Epithelial cell of proximal tubule (primary cell): Measurements from ENCODE around the gene NASP. TPM values are rescaled to one million over a fixed set of nuclear protein-coding genes. Genes with fewer than 3 reads are reported as not detected.

Experiments used
- DNase-seq: peaks from one replicate; pipeline ENCODE4 v3.0.0-alpha.2; 2011; ENCODE audit warnings: low read depth
- H3K4me3 ChIP-seq: 2 replicates; pipeline ENCODE4 v1.5.1; 2011; ENCODE audit warnings: low read depth, mild to moderate bottlenecking, low read length
- total RNA-seq: library from RNA; depleted of rRNA; stranded (reverse); fragments of >200 nt; gene quantifications from 2 replicates; pipeline ENCODE4 v1.2.3, GENCODE V29; 2015
- TF ChIP-seq, protein P1 (sequence below): conservative IDR thresholded peaks from 2 replicates; pipeline ENCODE4 v1.5.1; 2012; ENCODE audit warnings: low read depth, mild to moderate bottlenecking, low read length

The NASP gene
- total RNA-seq, 1 donor from 2014 or later = 109 TPM

DNA sequence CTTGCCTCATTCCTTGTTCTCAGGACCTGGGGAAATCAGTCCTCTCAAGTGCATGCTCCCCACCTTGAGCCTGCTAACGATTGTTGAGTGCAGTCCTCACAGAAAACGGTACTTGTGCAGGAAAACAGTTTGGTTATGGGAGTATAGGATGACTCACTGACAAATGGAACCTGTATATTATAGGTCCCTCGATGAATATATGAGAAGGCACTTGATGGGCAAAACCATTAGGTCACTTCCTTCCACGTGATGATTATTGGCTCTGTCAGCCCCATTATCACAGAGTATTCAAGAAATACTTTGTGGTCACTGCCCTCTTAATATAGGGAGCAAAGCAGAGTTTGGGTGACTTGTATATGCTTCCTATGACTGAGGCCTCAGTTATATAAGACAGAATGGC is 33.8 kb downstream of the NASP start:
- H3K4me3 ChIP-seq = no peak overlapping the region
- TF ChIP-seq, protein P1, sequence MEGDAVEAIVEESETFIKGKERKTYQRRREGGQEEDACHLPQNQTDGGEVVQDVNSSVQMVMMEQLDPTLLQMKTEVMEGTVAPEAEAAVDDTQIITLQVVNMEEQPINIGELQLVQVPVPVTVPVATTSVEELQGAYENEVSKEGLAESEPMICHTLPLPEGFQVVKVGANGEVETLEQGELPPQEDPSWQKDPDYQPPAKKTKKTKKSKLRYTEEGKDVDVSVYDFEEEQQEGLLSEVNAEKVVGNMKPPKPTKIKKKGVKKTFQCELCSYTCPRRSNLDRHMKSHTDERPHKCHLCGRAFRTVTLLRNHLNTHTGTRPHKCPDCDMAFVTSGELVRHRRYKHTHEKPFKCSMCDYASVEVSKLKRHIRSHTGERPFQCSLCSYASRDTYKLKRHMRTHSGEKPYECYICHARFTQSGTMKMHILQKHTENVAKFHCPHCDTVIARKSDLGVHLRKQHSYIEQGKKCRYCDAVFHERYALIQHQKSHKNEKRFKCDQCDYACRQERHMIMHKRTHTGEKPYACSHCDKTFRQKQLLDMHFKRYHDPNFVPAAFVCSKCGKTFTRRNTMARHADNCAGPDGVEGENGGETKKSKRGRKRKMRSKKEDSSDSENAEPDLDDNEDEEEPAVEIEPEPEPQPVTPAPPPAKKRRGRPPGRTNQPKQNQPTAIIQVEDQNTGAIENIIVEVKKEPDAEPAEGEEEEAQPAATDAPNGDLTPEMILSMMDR = no peak
- DNase-seq = no peak

DNA sequence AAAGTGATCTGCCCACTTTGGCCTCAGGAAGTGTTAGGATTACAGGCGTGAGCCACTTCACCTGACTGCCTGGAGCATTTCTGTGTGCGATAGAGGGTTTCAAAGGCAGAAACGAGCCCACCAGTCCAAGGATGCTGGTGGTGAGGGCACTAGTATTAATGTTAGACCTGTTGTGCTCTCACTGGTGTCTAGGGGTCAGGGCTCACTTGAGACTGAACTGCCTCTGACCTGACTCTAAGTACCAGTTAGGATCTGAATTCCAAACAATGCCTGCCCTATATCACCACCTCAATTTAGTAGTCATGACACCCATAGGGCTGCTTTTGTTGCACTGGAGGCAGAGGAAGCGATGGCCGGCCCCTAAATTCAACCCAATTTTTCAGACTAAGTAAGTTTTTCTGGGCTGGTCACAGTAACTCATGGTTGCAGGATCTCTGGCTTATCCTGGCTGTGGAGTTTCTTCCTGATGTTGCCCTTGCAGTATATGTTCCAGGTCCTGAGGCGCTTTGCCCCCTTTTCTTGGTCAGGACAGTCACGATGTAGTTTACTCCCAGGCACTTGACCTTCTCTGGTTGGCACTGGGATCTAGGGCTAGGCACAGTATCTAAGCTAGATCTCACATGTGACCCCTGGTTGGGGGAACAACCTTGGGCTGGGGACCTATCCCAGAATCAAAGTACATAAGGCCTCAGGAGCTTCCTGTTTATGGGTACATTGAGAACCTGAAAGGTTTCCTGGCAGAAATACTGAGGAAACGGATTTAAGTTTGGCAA is 35.5 kb downstream of the NASP start:
- H3K4me3 ChIP-seq = no peak overlapping the region
- TF ChIP-seq, protein P1 = no peak

DNA sequence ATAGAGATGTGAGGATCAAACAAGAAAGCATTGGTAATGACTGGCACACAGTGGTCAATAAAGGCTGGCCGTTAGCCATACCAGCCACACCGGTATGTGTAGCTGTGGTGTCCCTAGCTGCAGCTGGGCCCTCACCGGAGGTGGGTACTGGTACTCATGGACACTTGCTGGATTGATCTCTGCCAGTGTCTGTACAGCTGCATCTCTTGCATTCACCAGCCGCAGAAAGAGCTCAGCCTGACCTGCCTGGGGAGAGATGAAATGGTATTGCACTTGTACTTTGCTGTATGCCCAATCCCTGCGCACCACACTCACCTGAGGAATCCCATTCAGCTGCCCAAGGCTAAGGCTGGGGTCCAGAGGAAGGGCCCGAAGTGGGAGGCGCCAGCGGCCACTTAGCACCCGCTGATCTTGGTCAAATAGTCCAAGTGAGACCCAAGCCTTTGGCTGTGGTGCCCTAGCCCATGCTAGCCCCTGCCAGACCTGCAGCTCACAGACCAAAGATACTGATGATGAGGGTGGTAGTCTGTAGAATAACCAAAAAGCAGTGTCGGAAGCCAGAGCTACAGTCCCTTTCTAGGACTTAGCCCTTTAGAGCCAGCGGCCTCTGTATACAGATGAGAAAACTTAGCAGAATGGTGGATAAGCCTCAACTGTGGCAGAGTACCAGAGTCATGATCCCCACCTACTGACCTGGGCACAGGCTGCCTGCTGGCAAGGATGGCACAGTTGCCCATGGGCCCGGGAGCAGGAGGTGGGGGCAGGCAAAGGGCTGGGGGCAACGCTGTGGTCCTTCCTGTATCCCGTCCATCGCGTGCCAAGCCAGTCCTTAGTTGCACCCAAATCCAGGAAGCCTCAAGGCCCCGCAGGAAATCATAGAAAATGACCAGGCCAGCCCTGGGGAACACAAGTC is 37.0 kb downstream of the NASP start:
- no peak for DNase-seq
- TF ChIP-seq, protein P1 = no peak
- H3K4me3 ChIP-seq = no peak overlapping the region

More for the DNA sequence above, 35.5 kb downstream of the NASP start:
- DNase-seq = no peak

DNA sequence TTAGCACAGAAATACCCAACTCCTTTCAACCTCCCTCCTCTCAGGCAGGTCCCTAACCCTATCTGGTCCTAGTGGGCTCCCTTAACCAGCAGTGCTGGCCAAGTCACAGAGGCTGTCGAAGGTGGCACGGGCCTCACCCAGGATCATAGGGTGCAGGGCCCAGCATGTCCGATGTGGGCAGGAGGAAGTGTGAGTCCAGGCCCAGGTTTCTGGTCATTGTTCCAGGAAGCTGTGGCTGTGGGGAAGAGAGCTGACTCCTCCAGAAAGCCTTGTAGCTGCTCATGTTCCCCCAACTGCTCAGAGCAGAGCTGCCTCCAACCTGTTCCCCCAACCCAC is 37.6 kb downstream of the NASP start:
- TF ChIP-seq, protein P1 = no peak
- DNase-seq = no peak
- H3K4me3 ChIP-seq = no peak overlapping the region

DNA sequence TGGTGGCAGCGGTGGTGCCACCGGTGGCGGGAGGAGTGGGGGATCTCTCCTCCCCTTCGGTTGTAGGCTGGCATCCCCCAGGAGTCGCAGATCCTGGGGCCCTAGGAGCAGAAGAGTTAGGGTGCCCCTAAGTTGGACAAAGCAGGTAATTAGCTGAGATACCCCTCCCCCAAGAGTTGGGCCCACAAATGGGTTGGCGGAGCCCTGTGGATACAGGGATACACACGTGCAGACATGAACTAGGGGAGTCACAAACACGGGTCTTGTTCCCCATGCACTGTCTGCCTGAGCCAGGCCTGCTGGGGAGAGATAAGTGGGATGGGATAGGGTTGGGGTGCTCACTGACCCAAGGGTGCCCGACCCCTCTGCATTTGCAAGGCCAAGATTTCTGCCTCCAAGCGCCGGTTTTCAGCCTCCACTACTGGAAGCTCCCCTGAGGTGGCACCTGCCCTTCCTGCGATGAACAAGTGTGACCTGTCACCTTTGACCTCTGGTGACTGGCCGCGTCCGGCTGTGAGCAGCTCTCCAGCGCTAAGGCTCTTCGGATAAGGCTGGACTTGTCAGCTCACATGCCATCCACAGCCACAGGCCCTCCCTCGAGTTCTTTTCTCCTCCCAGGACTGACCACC is 38.2 kb downstream of the NASP start:
- TF ChIP-seq, protein P1 = no peak
- DNase-seq = no peak
- H3K4me3 ChIP-seq = no peak overlapping the region

DNA sequence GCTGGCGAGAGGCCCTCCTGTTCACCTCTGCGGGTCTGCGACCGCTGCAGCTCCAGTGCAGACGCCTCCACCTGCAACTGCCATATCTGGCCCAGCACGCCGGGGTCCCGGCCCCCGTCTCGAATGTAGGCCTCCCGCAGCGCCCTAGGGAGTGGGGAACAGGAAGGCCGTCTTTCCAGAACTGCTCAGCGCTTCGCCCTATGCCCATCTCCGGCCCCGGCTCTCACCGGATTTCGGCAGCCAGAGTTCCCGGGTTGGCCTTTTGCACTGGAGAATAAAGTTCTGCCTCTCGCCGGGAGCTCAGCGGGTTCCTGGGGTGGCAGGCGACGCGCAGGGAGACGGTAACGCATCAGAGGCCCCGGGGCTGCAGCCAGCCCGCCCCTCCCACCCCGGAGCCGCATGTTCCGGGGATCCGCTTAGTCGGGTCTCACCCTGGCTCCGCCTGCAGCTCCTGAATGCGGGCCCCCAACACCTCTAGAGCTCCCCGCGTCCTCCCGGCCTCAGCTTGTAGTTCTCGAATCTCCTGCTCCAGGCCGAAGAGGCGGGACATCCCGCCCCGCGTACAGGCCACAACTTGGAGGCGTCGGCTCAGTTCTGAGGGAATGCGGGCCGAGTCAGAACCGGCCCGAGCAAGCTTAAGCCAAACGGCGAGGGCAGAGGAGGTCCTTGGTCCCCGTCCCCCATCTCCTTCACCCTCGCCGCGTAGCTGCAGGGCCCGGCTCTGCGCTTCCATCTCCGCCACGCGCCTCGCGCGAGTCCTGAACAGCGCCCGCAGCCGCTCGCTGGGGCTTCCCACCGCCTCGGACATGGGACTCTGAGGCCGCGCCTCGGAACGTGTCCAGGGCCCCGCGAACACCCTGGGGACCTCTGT is 38.9 kb downstream of the NASP start:
- H3K4me3 ChIP-seq = no peak overlapping the region
- TF ChIP-seq, protein P1 = no peak
- DNase-seq = no peak
